Measurements from ENCODE around the gene CYTH3. TPM values are rescaled to one million over a fixed set of nuclear protein-coding genes. Genes with fewer than 3 reads are reported as not detected.

Gene CYTH3
- 31.1 and 36.6 TPM in 2 replicates for total RNA-seq (ENCODE audit: low replicate concordance)
- long read RNA-seq, full-length matches to known transcripts = 3 of 20 reads
- long read RNA-seq, partial matches to known transcripts = 4 of 20 reads
- long read RNA-seq, other reads (novel, unspliced or antisense) = 13 of 20 reads

GRCh38 chr7:6272481-6273323 lies at the start of gene CYTH3:
CYTH3 (minus strand) TSS chr7:6272624; CDS start chr7:6272507, 117 bp downstream.
- peak; percentile 91 for DNase-seq (ENCODE audit: extremely low spot score, unreplicated experiment)
- Mint-ChIP-seq H3K27me3 (peaks cover 5% of the 10 kb centered on the region), H3K4me3 (peak within 1 kb of the TSS; percentile 96), H3K9me3 (no peaks in the 10 kb centered on the region), H3K4me1 (ENCODE audit: unreplicated experiment) (peaks cover 44% of the 10 kb centered on the region), H3K27ac (peak within 1 kb of the TSS; percentile 75), H3K36me3 (no peaks in the 10 kb centered on the region)
- peak; percentile 40 for TF ChIP-seq CTCF (conservative IDR thresholded peaks at IDR 0.05)

GRCh38 chr7:6320791-6321190 lies 48.4 kb upstream of the CYTH3 start:
- no peak overlapping the region for H3K4me3 Mint-ChIP-seq
- TF ChIP-seq CTCF (conservative IDR thresholded peaks at IDR 0.05) = no peak

GRCh38 chr7:6317797-6318438 lies 45.5 kb upstream of the CYTH3 start:
- Mint-ChIP-seq H3K9me3 (no peaks in the 10 kb centered on the region), H3K4me1 (ENCODE audit: unreplicated experiment) (peaks cover 5% of the 10 kb centered on the region), H3K27me3 (no peaks in the 10 kb centered on the region), H3K36me3 (no peaks in the 10 kb centered on the region), H3K4me3 (no peak overlapping the region), H3K27ac (no peak overlapping the region)
- DNase-seq (ENCODE audit: extremely low spot score, unreplicated experiment) = no peak
- no peak for TF ChIP-seq CTCF (conservative IDR thresholded peaks at IDR 0.05)

More at GRCh38 chr7:6320791-6321190, 48.4 kb upstream of the CYTH3 start:
- Mint-ChIP-seq H3K9me3 (no peaks in the 10 kb centered on the region), H3K27ac (no peak overlapping the region), H3K27me3 (no peaks in the 10 kb centered on the region), H3K36me3 (no peaks in the 10 kb centered on the region), H3K4me1 (ENCODE audit: unreplicated experiment) (peaks cover 9% of the 10 kb centered on the region)
- no peak for DNase-seq (ENCODE audit: extremely low spot score, unreplicated experiment)

GRCh38 chr7:6316226-6316625 lies 43.8 kb upstream of the CYTH3 start:
- H3K36me3 Mint-ChIP-seq = no peaks in the 10 kb centered on the region
- no peak for DNase-seq (ENCODE audit: extremely low spot score, unreplicated experiment)
- H3K27me3 Mint-ChIP-seq = no peaks in the 10 kb centered on the region
- no peak overlapping the region for H3K27ac Mint-ChIP-seq
- no peak overlapping the region for H3K4me3 Mint-ChIP-seq
- H3K9me3 Mint-ChIP-seq = no peaks in the 10 kb centered on the region
- H3K4me1 Mint-ChIP-seq (ENCODE audit: unreplicated experiment) = peaks cover 4% of the 10 kb centered on the region
- TF ChIP-seq CTCF (conservative IDR thresholded peaks at IDR 0.05) = no peak

GRCh38 chr7:6315746-6316145 lies 43.3 kb upstream of the CYTH3 start:
- peaks cover 4% of the 10 kb centered on the region for H3K4me1 Mint-ChIP-seq (ENCODE audit: unreplicated experiment)
- no peak overlapping the region for H3K4me3 Mint-ChIP-seq
- no peak overlapping the region for H3K27ac Mint-ChIP-seq

More at GRCh38 chr7:6315746-6316145, 43.3 kb upstream of the CYTH3 start:
- DNase-seq (ENCODE audit: extremely low spot score, unreplicated experiment) = no peak
- Mint-ChIP-seq H3K36me3 (no peaks in the 10 kb centered on the region), H3K9me3 (no peaks in the 10 kb centered on the region), H3K27me3 (no peaks in the 10 kb centered on the region)
- TF ChIP-seq CTCF (conservative IDR thresholded peaks at IDR 0.05) = no peak
